Activated CD4-positive, alpha-beta T cell treated with anti-CD3 and anti-CD28 coated beads for 36 hours (primary cell): ENCODE measurements around the gene CARM1. TPM values are rescaled to one million over a fixed set of nuclear protein-coding genes. Genes with fewer than 3 reads are reported as not detected.

Experiments
- ATAC-seq: fragments of 200-7000 bp; cut with Tn5 transposase; one replicate; pipeline ENCODE4 v1.10.0; 2021; ENCODE audit warnings: mild to moderate bottlenecking, moderate library complexity
- CTCF ChIA-PET: fragments of 350-600 bp; sonication (Branson Sonifier 250); formaldehyde crosslinking; loops from one replicate; lab custom pipeline; 2021; ENCODE audit warnings: antibody characterized with exemption; lab: Charles Lee
- POLR2A ChIA-PET: fragments of 350-600 bp; sonication (Branson Sonifier 250); formaldehyde crosslinking; loops from one replicate; lab custom pipeline; 2021; ENCODE audit warnings: antibody characterized with exemption, inconsistent platforms; lab: Charles Lee
- DNase-seq: peaks from one replicate; pipeline ENCODE4 v3.0.0-alpha.2; 2020
- H3K27ac Mint-ChIP-seq: one replicate; pipeline ENCODE4 v1.8.0; 2021; ENCODE audit warnings: mixed read lengths
- H3K27me3 Mint-ChIP-seq: one replicate; pipeline ENCODE4 v1.8.0; 2021; ENCODE audit warnings: mixed read lengths
- H3K36me3 Mint-ChIP-seq: one replicate; pipeline ENCODE4 v1.8.0; 2021; ENCODE audit warnings: low read depth, mixed read lengths
- H3K4me1 Mint-ChIP-seq: one replicate; pipeline ENCODE4 v1.8.0; 2021; ENCODE audit warnings: mixed read lengths
- H3K4me3 Mint-ChIP-seq: one replicate; pipeline ENCODE4 v1.8.0; 2021; ENCODE audit warnings: mild to moderate bottlenecking, moderate library complexity, mixed read lengths
- H3K9me3 Mint-ChIP-seq: one replicate; pipeline ENCODE4 v1.8.0; 2021; ENCODE audit warnings: low read depth, mixed read lengths
- intact Hi-C, 2 experiments: fragments of 100-400 bp; cut with DNase I in 1 of 2; cut with micrococcal nuclease in 1 of 2; formaldehyde crosslinking; loops; one replicate each; pipeline versions ENCODE4 v1.14.2 to v1.15.1; 2022 to 2024; cut with DNase I, micrococcal nuclease
- total RNA-seq, 2 experiments: library from RNA; stranded (reverse); gene quantifications; one replicate each; pipeline ENCODE4 v1.2.3, GENCODE V29; 2021

The CARM1 gene
- total RNA-seq, 2 experiments from 2014 or later = 82.3 to 96.8 TPM

GRCh38 chr19:10921199-10921909, 50.0 kb downstream of the CARM1 start:
- ATAC-seq (no peak), DNase-seq (no peak)
- ChIA-PET CTCF (no interaction called here), POLR2A (interaction anchor here (1.3 kb wide), 1 partner anchor 29 kb away, joined by 3 read pairs; no protein-coding TSS in a partner anchor)
- Mint-ChIP-seq H3K9me3 (no peaks in the 10 kb centered on the region), H3K27me3 (no peaks in the 10 kb centered on the region), H3K27ac (no peak overlapping the region), H3K4me3 (no peak overlapping the region), H3K4me1 (no peaks in the 10 kb centered on the region), H3K36me3 (peaks cover 6% of the 10 kb centered on the region)
- intact Hi-C loops = no loop called here

DNA sequence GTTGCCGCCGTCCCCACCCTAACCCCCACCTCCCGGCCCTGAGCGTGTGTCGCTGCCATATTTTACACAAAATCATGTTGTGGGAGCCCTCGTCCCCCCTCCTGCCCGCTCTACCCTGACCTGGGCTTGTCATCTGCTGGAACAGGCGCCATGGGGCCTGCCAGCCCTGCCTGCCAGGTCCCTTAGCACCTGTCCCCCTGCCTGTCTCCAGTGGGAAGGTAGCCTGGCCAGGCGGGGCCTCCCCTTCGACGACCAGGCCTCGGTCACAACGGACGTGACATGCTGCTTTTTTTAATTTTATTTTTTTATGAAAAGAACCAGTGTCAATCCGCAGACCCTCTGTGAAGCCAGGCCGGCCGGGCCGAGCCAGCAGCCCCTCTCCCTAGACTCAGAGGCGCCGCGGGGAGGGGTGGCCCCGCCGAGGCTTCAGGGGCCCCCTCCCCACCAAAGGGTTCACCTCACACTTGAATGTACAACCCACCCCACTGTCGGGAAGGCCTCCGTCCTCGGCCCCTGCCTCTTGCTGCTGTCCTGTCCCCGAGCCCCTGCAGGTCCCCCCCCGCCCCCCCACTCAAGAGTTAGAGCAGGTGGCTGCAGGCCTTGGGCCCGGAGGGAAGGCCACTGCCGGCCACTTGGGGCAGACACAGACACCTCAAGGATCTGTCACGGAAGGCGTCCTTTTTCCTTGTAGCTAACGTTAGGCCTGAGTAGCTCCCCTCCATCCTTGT, 50.7 kb downstream of the CARM1 start:
- ChIA-PET CTCF (interaction anchor here (0.7 kb wide), 1 partner anchor 57 kb away, joined by 3 read pairs; no protein-coding TSS in a partner anchor), POLR2A (interaction anchor here (1.3 kb wide), 1 partner anchor 29 kb away, joined by 3 read pairs; no protein-coding TSS in a partner anchor)
- H3K27ac Mint-ChIP-seq = no peak overlapping the region
- no peak overlapping the region for H3K4me3 Mint-ChIP-seq
- no peaks in the 10 kb centered on the region for H3K4me1 Mint-ChIP-seq
- DNase-seq (no peak), ATAC-seq (no peak)
- no peaks in the 10 kb centered on the region for H3K27me3 Mint-ChIP-seq
- intact Hi-C loops = no loop called here
- H3K36me3 Mint-ChIP-seq = peaks cover 6% of the 10 kb centered on the region
- H3K9me3 Mint-ChIP-seq = no peaks in the 10 kb centered on the region

DNA sequence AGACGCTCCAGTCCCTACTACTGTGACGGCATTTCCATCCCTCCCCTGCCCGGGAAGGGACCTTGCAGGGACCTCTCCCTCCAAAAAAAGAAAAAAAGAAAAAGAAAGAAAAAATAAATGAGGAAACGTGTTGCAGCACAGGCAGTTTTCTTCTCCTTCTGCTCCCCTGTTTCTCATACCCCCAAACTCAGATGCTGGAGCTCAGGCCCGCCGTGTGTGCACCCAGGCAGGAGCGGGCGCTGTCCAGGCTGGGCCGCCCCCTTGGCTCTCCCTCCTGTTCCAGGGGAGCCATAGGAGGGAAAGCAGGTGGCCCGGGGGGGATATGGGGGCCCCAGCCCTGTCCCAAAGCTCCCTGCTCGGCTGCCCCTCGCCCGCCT, 51.3 kb downstream of the CARM1 start:
- ChIA-PET CTCF (interaction anchor here (0.7 kb wide), 1 partner anchor 58 kb away, joined by 3 read pairs; no protein-coding TSS in a partner anchor), POLR2A (interaction anchor here (1.3 kb wide), 1 partner anchor 28 kb away, joined by 3 read pairs; no protein-coding TSS in a partner anchor)
- Mint-ChIP-seq H3K4me1 (peaks cover 4% of the 10 kb centered on the region), H3K27me3 (no peaks in the 10 kb centered on the region), H3K27ac (no peak overlapping the region), H3K4me3 (no peak overlapping the region), H3K36me3 (peaks cover 6% of the 10 kb centered on the region), H3K9me3 (no peaks in the 10 kb centered on the region)
- ATAC-seq (no peak), DNase-seq (no peak)
- intact Hi-C loops = no loop called here

DNA sequence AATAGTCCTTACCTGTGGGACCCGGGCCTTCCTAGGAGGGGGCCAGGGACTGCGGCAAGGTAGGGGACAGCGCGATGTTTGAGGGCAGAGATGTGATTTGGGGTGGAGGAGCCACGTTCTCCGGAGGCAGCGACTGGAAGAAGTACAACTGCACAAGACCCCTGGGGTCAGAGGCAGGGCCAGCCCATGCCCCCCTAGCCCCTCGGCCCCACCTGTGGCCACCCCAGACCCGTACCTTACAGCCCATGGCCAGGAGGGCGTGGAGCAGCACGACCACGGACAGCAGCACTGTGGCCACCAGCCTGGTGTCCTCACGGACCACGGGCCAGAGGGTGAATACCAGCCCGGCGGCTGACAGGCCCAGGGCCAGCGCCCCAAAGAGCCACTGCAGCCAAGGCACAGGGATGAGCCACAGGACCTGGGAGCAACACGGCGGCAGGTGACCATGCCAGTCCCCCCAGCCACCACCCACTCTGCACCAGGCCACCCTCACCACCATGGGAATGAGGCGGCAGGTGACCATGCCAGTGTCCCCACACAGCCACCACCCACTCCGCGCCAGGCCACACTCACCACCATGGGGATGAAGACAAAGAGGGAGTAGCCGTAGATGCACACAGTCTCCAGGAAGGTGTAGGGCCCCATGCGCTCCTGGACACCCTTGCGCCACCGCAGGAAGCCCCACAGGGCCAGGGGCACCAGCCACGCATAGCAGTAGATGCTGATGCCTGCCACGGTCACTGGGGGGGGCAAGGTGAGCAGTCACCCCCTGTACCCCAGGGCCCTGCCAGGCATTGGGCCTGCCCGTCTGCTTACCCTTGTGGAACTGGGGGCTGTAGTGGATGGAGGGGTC, 52.1 kb downstream of the CARM1 start:
- no peaks in the 10 kb centered on the region for H3K27me3 Mint-ChIP-seq

GRCh38 chr19:10924597-10924996, 53.2 kb downstream of the CARM1 start:
- Mint-ChIP-seq H3K4me3 (no peak overlapping the region), H3K27me3 (no peaks in the 10 kb centered on the region), H3K36me3 (peaks cover 4% of the 10 kb centered on the region), H3K4me1 (peaks cover 12% of the 10 kb centered on the region), H3K27ac (peak overlapping the region; percentile 22), H3K9me3 (no peaks in the 10 kb centered on the region)
- ChIA-PET POLR2A (no interaction called here), CTCF (no interaction called here)
- no peak for ATAC-seq
- intact Hi-C loops = no loop called here
- DNase-seq = no peak

More for the DNA sequence above, 52.1 kb downstream of the CARM1 start:
- Mint-ChIP-seq H3K9me3 (no peaks in the 10 kb centered on the region), H3K36me3 (peaks cover 6% of the 10 kb centered on the region), H3K4me1 (peaks cover 9% of the 10 kb centered on the region), H3K4me3 (no peak overlapping the region), H3K27ac (no peak overlapping the region)
- intact Hi-C loops = no loop called here
- ATAC-seq = no peak
- POLR2A ChIA-PET = no interaction called here
- DNase-seq = no peak
- CTCF ChIA-PET = no interaction called here

DNA sequence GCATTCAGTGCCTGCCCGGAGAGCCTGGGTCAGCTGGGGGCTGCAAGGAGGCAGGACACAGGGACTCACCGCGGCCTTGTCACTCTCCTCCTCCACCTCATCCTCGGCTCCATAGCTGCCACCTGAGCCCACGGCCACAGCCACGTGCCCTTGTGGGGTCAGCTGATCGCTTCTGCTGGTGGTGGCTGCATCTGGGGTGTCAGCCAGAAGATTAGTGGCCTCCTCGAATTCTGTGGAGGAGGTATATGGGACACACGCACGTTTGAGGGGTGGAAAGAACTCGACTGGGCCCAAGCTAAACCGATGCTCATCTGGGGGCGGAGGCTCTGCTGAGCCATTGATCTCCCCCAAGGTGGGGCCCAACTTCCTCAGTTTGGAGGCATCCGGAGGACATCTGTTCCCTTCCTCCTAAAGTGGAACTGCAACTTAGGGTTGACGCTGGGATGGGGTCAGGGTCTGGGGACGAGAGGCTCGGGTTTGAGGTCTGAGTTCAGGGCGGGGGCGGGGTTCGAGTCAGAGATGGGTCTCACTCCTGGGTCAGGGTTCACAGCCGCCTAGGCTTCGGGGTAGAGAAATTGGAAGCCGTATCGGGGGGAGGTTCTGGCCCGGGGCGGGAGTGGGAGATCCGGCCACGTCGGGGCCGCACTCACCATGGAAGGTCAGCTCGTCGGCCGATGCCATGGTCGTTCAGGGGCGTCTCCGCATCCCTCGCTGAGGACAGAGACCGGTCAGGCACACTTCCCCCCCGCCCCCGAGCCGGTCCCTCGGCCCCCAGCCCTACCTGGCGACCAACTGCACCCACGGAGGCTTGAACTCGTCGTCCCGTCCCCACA, 56.6 kb downstream of the CARM1 start:
- ChIA-PET CTCF (interaction anchor here (0.6 to 0.9 kb wide), 2 partner anchors 10 to 996 kb away, joined by 3 read pairs; no protein-coding TSS in a partner anchor), POLR2A (interaction anchor here (0.6 kb wide), 1 partner anchor 9 kb away, joined by 3 read pairs; no protein-coding TSS in a partner anchor)
- intact Hi-C loops = loop anchor here (1.0 to 5.0 kb wide), 9 partner anchors 32 to 507 kb away; partner anchors contain the start of genes CARM1 (in 2 of the 2), ODAD3 (in 1 of the 2), PRKCSH (in 1 of the 2) and TMED1 (in 1 of the 2)
- peaks cover 11% of the 10 kb centered on the region for H3K36me3 Mint-ChIP-seq
- H3K9me3 Mint-ChIP-seq = no peaks in the 10 kb centered on the region
- peak overlapping the region; percentile 79 for H3K27ac Mint-ChIP-seq
- H3K4me3 Mint-ChIP-seq = peak overlapping the region; percentile 90
- DNase-seq (peak; percentile 29), ATAC-seq (peak; percentile 1)
- H3K27me3 Mint-ChIP-seq = no peaks in the 10 kb centered on the region
- H3K4me1 Mint-ChIP-seq = peaks cover 21% of the 10 kb centered on the region

DNA sequence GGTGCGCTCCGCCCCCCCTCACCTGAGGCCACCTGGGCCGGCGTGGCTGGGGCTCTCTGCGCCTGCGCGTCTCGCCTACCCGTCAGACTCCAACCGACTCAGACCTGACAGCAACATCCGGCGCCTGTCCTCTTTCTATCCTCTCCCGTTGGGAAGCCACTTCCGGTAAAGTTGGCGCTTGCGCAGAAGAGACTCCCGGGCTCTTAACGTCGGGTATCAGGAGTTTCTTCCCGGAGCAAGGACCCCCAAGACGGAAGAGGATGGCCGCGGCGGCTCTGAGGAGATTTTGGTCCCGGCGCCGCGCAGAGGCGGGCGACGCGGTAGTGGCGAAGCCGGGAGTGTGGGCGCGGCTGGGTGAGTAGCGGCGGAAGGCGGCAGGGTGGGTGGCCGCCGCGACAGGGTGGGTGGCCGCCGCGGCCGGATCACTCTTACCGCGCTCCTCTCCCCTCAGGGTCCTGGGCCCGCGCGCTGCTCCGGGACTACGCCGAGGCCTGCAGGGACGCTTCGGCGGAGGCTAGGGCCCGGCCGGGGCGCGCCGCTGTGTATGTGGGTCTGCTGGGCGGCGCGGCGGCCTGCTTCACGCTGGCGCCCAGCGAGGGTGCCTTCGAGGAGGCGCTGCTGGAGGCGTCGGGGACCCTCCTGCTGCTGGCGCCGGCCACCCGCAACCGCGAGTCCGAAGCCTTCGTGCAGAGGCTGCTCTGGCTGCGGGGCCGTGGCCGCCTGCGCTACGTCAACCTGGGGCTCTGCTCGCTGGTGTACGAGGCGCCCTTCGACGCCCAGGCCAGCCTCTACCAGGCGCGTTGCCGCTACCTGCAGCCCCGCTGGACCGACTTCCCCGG, 57.4 kb downstream of the CARM1 start, which contains the start of the genes TIMM29 and YIPF2:
TIMM29 (plus strand) TSS at position 249 of the 839 bp plus-strand sequence; CDS start at position 261, 12 bp downstream.
YIPF2 (minus strand) TSS at position 77 of the 839 bp plus-strand sequence. CDS start 229 bp downstream, outside the sequence.
- H3K27ac Mint-ChIP-seq = peak within 1 kb of the TSS; percentile 79
- H3K4me1 Mint-ChIP-seq = peaks cover 21% of the 10 kb centered on the region
- H3K4me3 Mint-ChIP-seq = peak within 1 kb of the TSS; percentile 90
- peak; percentile 96 for ATAC-seq
- POLR2A ChIA-PET = no interaction called here
- intact Hi-C loops = loop anchor here (1.0 to 5.0 kb wide), 9 partner anchors 32 to 507 kb away; partner anchors contain the start of genes CARM1 (in 2 of the 2), ODAD3 (in 1 of the 2), PRKCSH (in 1 of the 2) and TMED1 (in 1 of the 2)
- no peaks in the 10 kb centered on the region for H3K27me3 Mint-ChIP-seq
- peaks cover 11% of the 10 kb centered on the region for H3K36me3 Mint-ChIP-seq
- peak; percentile 97 for DNase-seq
- no peaks in the 10 kb centered on the region for H3K9me3 Mint-ChIP-seq
- CTCF ChIA-PET = interaction anchor here (0.6 to 2.3 kb wide), 4 partner anchors 10 to 92 kb away, joined by 3 to 12 read pairs (median 3); no protein-coding TSS in a partner anchor

DNA sequence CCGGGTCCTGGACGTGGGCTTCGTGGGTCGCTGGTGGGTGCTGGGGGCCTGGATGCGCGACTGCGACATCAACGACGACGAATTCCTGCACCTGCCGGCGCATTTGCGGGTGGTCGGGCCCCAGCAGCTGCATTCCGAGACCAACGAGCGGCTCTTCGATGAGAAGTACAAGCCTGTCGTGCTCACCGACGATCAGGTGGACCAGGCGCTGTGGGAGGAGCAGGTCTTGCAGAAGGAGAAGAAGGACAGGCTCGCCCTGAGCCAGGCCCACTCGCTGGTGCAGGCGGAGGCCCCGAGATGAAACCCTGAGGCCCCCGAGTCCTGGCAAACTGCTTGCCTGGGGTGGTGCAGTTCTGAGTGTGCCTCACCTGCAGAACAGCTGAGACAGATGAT, 58.0 kb downstream of the CARM1 start:
- H3K27ac Mint-ChIP-seq = peak overlapping the region; percentile 67
- peaks cover 21% of the 10 kb centered on the region for H3K4me1 Mint-ChIP-seq
- intact Hi-C loops = loop anchor here (2.0 to 5.0 kb wide), 4 partner anchors 57 to 277 kb away; partner anchors contain the start of gene CARM1 (in 1 of the 2)
- DNase-seq = no peak
- ChIA-PET CTCF (interaction anchor here (0.6 to 2.3 kb wide), 6 partner anchors 9 to 93 kb away, joined by 3 to 12 read pairs (median 3); no protein-coding TSS in a partner anchor), POLR2A (no interaction called here)
- H3K4me3 Mint-ChIP-seq = peak overlapping the region; percentile 90
- no peak for ATAC-seq
- H3K36me3 Mint-ChIP-seq = peaks cover 11% of the 10 kb centered on the region
- H3K27me3 Mint-ChIP-seq = no peaks in the 10 kb centered on the region
- H3K9me3 Mint-ChIP-seq = no peaks in the 10 kb centered on the region

- Mint-ChIP-seq H3K4me1 (peaks cover 5% of the 10 kb centered on the region), H3K4me3 (no peak overlapping the region), H3K36me3 (peaks cover 9% of the 10 kb centered on the region), H3K27me3 (no peaks in the 10 kb centered on the region), H3K9me3 (no peaks in the 10 kb centered on the region), H3K27ac (no peak overlapping the region)
- intact Hi-C loops = loop anchor here (2.0 to 5.0 kb wide), 4 partner anchors 37 to 195 kb away; no protein-coding TSS in a partner anchor
- DNase-seq (no peak), ATAC-seq (no peak)
- ChIA-PET CTCF (interaction anchor here (0.7 to 3.2 kb wide), 15 partner anchors 17 to 500 kb away, joined by 3 to 16 read pairs (median 4); partner anchors contain the start of genes CCDC159, PRKCSH and TMEM205), POLR2A (no interaction called here)
These were observed 64.2 kb downstream of the CARM1 start for GRCh38 chr19:10935371-10936059.
